NT2/D1 (cell line): ENCODE results near the gene STXBP6.

Experiments used
- YY1 ChIP-seq: IDR thresholded peaks from 2 replicates; pipeline ENCODE4 v1.6.1; 2011; ENCODE audit not compliant: insufficient read length, insufficient read depth
- ZNF274 ChIP-seq: IDR thresholded peaks from 2 replicates; pipeline ENCODE4 v1.6.1; 2011; ENCODE audit warnings: mild to moderate bottlenecking, low read depth, low read length

DNA sequence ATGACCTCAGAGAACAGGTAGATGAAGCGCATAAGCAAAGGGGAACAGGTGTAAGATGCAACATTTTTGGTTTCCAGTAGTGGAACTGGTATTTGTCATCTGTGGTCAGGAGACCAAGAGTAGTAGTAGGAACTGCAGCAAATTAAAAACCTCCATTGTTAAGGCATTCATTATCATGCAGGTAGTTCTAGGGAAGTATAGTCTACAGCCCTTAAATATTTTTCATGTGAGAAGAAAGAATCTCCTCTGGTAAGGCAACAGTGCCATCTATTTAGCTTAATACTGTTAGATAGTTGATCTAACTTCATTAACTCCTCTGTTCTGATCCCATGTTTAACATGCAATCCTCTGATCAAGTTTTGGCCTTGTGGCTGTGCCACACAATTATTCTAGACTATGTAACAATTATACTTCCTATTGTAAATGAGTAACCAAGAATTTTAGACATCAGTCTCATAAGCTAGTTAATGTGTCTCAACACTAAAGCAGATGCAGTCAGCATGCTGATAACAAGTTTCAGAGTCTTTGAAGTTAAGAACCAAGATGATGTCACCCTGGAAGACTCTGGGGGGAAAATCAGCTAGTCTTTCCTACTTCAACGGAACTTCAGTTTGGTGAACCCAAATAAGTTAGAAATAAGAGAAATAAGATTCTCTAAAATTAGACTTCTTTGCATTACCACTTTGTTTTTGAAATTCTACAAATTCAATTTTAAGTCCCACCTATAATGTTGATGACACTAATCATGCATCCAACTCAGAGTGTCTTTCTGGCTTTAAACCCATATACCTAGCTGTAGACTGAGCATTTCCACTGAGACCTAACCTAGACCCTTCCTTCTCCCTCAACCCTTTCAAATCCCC is 70.9 kb downstream of the STXBP6 start:
- TF ChIP-seq ZNF274 (no peak), YY1 (no peak)
